HPDE6-E6E7 (cell line): Measurements from ENCODE around the gene METTL15.
"Not testable (repeated sequence)": the region's sequence is repeated elsewhere in the genome, so short reads cannot be mapped to it uniquely, and the experiment has no call there.

ENCODE experiments used
- DNase-seq: peaks from one replicate; pipeline ENCODE4 v3.0.0; 2011; ENCODE audit warnings: missing footprints; ENCODE audit errors: extremely low spot score

The METTL15 gene

GRCh38 chr11:28110108-28110820 is 2.1 kb downstream of the METTL15 start:
- DNase-seq, result peak; percentile 36

GRCh38 chr11:28110821-28111200 is 2.6 kb downstream of the METTL15 start:
- no peak for DNase-seq

GRCh38 chr11:28114116-28114515 is 5.9 kb downstream of the METTL15 start:
- no peak for DNase-seq

- no peak for DNase-seq
Measured at GRCh38 chr11:28114731-28115130, 6.5 kb downstream of the METTL15 start.

GRCh38 chr11:28117712-28118111 is 9.5 kb downstream of the METTL15 start:
- no peak for DNase-seq

- DNase-seq, result no peak
Measured at GRCh38 chr11:28123151-28123581, 15.0 kb downstream of the METTL15 start.

- DNase-seq, result no peak
Measured at GRCh38 chr11:28132548-28132947, 24.4 kb downstream of the METTL15 start.

- DNase-seq, result no peak
Measured at GRCh38 chr11:28133146-28133545, 25.0 kb downstream of the METTL15 start.

- not testable (repeated sequence) for DNase-seq
Measured at GRCh38 chr11:28136157-28136556, 28.0 kb downstream of the METTL15 start.

- no peak for DNase-seq
Measured at GRCh38 chr11:28137366-28137765, 29.2 kb downstream of the METTL15 start.

GRCh38 chr11:28137832-28138231 is 29.6 kb downstream of the METTL15 start:
- no peak for DNase-seq

GRCh38 chr11:28139841-28140415 is 31.7 kb downstream of the METTL15 start:
- DNase-seq, result no peak

GRCh38 chr11:28140689-28141455 is 32.7 kb downstream of the METTL15 start:
- DNase-seq, result peak; percentile 58

GRCh38 chr11:28142724-28143123 is 34.5 kb downstream of the METTL15 start:
- DNase-seq, result no peak

- DNase-seq, result no peak
Measured at GRCh38 chr11:28144808-28145207, 36.6 kb downstream of the METTL15 start.

- DNase-seq, result peak; percentile 45
Measured at GRCh38 chr11:28146123-28146751, 38.0 kb downstream of the METTL15 start.

GRCh38 chr11:28152743-28153142 is 44.6 kb downstream of the METTL15 start:
- DNase-seq, result no peak

GRCh38 chr11:28153586-28153985 is 45.4 kb downstream of the METTL15 start:
- DNase-seq, result no peak

- DNase-seq, result no peak
Measured at GRCh38 chr11:28168718-28169117, 60.5 kb downstream of the METTL15 start.

GRCh38 chr11:28169816-28170215 is 61.6 kb downstream of the METTL15 start:
- no peak for DNase-seq

GRCh38 chr11:28170759-28171158 is 62.6 kb downstream of the METTL15 start:
- DNase-seq, result no peak

GRCh38 chr11:28176351-28176750 is 68.2 kb downstream of the METTL15 start:
- no peak for DNase-seq
